ENCODE results near the gene FRYL. TPM values are rescaled to one million over a fixed set of nuclear protein-coding genes. Genes with fewer than 3 reads are reported as not detected.

Gene FRYL
- total RNA-seq, 1 donor from 2014 or later = 31.7 TPM

DNA sequence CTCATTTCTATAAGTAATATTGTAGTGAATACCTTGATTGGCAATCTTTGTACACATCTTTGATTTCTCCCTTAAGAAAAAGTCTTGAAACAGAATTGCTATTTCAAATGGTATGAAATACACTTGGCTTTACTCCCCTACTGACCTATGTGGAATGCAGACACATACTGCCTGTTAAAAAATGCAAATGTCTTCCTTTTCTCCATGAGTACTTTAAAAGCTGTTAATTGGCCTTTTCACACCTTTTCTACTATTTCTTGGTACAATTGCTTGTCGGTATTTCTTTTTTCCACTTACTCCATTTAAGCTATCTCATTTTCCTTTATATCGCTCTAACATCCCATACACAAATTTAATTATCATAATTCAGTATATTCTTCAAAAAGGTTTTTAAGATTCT lies 87.2 kb downstream of the FRYL start:
- DNase-seq (ENCODE audit: low read depth) = no peak
- H3K27me3 ChIP-seq (ENCODE audit: control insufficient read depth, insufficient read depth, low read length) = no peaks in the 10 kb centered on the region
- no peaks in the 10 kb centered on the region for H3K36me3 ChIP-seq (ENCODE audit: control insufficient read depth, insufficient read depth, low read length)
- no peak for TF ChIP-seq CTCF (IDR thresholded peaks at IDR 0.05; ENCODE audit: insufficient read depth, low read length, poor library complexity, severe bottlenecking)
- H3K4me3 ChIP-seq (ENCODE audit: low read depth, low read length) = no peak overlapping the region

DNA sequence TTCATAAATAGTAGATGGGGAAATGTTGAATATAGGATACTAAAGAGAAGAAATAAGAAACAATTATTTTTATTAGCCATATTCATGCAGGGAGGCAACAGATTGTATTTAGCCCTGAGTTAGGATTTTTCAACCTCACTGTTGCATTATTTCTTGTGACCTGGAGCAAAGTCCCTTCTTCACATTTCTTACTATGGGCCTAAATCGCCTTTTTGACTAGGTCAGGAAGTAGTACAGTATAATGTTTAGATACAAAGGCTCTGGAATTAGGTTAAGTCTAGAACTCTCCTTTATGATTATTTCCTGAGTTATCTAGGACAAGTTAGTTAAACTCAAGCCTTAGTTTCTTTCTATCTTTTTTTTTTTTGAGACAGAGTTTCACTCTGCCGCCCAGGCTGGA lies 88.0 kb downstream of the FRYL start:
- no peak for DNase-seq (ENCODE audit: low read depth)
- TF ChIP-seq CTCF (IDR thresholded peaks at IDR 0.05; ENCODE audit: insufficient read depth, low read length, poor library complexity, severe bottlenecking) = no peak
- H3K4me3 ChIP-seq (ENCODE audit: low read depth, low read length) = no peak overlapping the region
- H3K36me3 ChIP-seq (ENCODE audit: control insufficient read depth, insufficient read depth, low read length) = no peaks in the 10 kb centered on the region
- H3K27me3 ChIP-seq (ENCODE audit: control insufficient read depth, insufficient read depth, low read length) = no peaks in the 10 kb centered on the region

GRCh38 chr4:48688953-48689352 lies 91.1 kb downstream of the FRYL start:
- Histone ChIP-seq H3K36me3 (ENCODE audit: control insufficient read depth, insufficient read depth, low read length) (no peaks in the 10 kb centered on the region), H3K27me3 (ENCODE audit: control insufficient read depth, insufficient read depth, low read length) (no peaks in the 10 kb centered on the region), H3K4me3 (ENCODE audit: low read depth, low read length) (no peak overlapping the region)
- DNase-seq (ENCODE audit: low read depth) = no peak
- no peak for TF ChIP-seq CTCF (IDR thresholded peaks at IDR 0.05; ENCODE audit: insufficient read depth, low read length, poor library complexity, severe bottlenecking)

GRCh38 chr4:48687313-48688051 lies 92.6 kb downstream of the FRYL start:
- no peak overlapping the region for H3K4me3 ChIP-seq (ENCODE audit: low read depth, low read length)
- no peak for DNase-seq (ENCODE audit: low read depth)
- no peak for TF ChIP-seq CTCF (IDR thresholded peaks at IDR 0.05; ENCODE audit: insufficient read depth, low read length, poor library complexity, severe bottlenecking)
- no peaks in the 10 kb centered on the region for H3K36me3 ChIP-seq (ENCODE audit: control insufficient read depth, insufficient read depth, low read length)
- H3K27me3 ChIP-seq (ENCODE audit: control insufficient read depth, insufficient read depth, low read length) = no peaks in the 10 kb centered on the region

GRCh38 chr4:48686369-48686768 lies 93.7 kb downstream of the FRYL start:
- no peaks in the 10 kb centered on the region for H3K27me3 ChIP-seq (ENCODE audit: control insufficient read depth, insufficient read depth, low read length)
- no peak for TF ChIP-seq CTCF (IDR thresholded peaks at IDR 0.05; ENCODE audit: insufficient read depth, low read length, poor library complexity, severe bottlenecking)
- H3K36me3 ChIP-seq (ENCODE audit: control insufficient read depth, insufficient read depth, low read length) = no peaks in the 10 kb centered on the region
- no peak for DNase-seq (ENCODE audit: low read depth)
- no peak overlapping the region for H3K4me3 ChIP-seq (ENCODE audit: low read depth, low read length)

Measured in kidney epithelial cell (primary cell).